Myocyte (in vitro differentiated cells): Measurements from ENCODE around the gene FNBP1. TPM values are rescaled to one million over a fixed set of nuclear protein-coding genes. Genes with fewer than 3 reads are reported as not detected.

Experiments
- DNase-seq: peaks from one replicate; pipeline ENCODE4 v3.0.0-alpha.2; 2012; ENCODE audit warnings: low read depth
- polyA plus RNA-seq: library from polyadenylated mRNA; unstranded; fragments of >200 nt; gene quantifications from one replicate; pipeline ENCODE4 v1.2.1, GENCODE V29; 2012; ENCODE audit warnings: missing spikeins
- total RNA-seq: library from RNA; depleted of rRNA; stranded (reverse); fragments of >200 nt; gene quantifications from 2 replicates; pipeline ENCODE4 v1.2.3, GENCODE V29; 2014

FNBP1 gene
- total RNA-seq: 18.2 and 25.3 TPM in 2 replicates
- polyA plus RNA-seq: 19.2 TPM

DNA sequence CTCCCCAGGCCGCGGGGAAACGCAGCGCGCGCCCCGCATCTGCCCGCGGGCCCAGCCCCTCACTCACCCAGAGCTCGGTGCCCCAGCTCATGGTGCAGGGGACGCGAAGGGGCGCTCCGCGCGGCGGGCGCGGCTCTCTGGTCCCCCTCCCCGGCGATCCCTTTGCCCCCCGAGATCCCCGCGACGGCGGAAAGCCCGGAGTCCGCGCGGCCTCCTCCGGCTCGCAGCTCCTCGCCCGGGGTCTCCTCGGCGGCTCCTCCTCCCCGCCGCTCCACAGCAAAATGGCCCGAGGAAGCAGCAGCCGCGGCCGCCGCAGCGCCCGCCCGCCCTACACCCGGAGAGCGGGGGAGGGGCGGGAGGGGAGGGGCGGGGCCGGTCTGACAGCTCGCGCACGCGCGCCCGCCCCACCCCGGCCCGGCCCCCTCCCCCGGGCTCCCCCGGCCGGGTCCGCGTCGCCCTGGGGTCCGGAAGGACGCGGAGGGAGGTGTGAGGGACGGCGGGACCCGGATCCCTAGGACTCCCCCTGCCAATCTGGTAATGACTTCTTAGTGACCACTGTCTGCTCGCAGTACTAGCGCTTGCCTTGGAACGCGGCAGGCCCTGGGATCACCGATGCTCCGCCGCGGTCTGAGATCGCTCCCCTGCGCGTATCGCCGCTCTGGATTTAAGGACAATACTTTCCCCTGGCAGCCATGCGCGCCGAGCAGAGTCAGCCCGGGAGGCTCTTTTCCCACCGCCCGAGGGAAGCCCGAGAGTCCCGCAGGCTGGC is at the start of gene FNBP1:
Gene FNBP1, minus strand, starts transcription at position 305 of the 769 bp plus-strand sequence. Its CDS starts 214 bp downstream, at position 91.
- DNase-seq: peak; percentile 82

DNA sequence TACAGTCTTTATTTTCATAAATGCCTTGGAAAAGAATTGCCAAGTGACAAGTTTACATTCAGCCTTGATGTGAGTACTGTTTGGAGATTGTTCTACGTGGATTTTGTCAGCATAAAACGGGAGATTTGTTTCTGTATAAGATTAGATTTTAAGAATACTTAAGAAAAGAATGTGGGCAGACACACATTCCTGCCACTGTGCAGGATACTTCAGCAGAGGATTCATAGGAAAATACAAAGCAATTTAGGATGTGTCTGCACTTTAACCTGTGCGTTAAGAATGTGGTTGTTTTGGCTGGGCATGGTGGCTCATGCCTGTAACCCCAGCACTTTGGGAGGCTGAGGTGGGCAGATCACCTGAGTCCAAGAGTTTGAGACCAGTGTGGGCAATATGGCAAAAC is 47.9 kb upstream of the FNBP1 start:
- DNase-seq: no peak

DNA sequence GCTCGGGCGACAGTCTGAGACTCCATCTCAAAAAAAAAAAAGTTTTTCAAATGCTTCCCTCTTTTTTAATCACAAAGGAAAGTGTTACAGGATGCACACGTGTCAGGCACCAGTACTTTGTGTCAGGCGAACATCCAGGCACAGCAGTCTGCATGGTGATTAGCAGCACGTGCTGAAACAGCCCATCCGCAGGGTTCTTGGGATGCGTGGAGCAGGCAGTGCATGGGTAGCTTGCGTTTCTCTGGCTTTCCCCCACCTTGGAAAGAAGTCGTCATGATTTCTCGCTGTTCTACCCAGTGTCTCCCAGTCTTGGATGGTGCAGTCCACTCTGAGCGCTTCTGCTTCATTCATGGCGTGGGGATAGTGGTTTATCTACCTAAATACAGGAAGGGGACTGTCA is 46.2 kb upstream of the FNBP1 start:
- no peak for DNase-seq

DNA sequence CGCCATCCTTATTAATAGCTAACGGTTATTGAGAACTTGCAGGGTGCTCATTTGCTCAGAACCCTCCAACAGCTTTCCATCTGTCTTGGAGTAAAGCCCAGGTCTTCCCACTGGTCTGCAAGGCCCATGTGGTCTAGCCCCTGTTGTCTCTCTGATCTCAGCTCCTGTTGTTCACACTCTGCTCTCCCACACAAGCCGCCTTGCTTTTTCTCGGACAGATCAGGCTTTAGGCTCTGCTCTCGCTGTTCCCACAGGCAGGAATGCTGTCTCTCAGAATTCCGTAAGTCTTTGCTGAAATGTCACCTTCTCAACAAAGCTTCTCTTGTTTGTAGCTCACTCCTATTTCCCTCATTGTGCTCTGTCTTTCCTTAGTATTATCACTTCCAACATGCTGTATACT is 45.1 kb upstream of the FNBP1 start:
- no peak for DNase-seq

DNA sequence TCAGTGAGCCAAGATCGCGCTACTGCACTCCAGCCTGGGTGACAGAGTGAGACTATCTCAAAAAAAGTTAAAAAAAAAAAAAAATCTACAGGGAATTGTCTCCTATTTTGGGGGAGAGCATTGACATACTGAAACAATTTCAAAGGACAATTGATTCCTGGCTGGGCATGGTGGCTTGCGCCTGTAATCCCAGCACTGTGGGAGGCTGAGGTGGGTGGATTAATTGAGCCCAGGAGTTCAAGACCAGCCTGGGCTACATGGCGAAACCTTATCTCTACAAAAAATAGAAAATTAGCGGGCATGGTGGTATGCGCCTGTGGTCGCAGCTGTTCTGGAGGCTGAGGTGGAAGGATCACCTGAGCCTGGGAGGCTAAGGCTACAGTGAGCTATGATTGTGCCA is 41.3 kb upstream of the FNBP1 start:
- peak; percentile 18 for DNase-seq

DNA sequence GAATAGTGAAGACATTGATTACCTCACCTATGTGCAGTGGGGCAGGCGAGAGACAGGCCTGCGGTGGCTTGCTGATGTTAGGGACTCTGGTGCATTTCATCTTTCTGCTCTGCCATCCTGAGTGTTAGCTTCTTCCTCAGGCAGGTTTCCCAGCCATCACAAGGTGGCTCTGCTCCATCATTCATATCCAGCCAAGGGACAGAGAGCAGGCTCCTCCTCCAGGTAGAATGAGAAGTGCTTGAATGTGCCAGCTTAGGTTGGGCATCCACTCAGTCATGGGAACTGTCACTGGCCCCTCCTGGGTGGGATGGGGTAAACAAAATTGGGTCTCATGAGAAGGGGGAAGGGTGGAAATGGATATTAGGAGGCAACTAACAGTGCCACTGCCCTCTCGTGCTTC is 35.6 kb upstream of the FNBP1 start:
- DNase-seq: no peak

DNA sequence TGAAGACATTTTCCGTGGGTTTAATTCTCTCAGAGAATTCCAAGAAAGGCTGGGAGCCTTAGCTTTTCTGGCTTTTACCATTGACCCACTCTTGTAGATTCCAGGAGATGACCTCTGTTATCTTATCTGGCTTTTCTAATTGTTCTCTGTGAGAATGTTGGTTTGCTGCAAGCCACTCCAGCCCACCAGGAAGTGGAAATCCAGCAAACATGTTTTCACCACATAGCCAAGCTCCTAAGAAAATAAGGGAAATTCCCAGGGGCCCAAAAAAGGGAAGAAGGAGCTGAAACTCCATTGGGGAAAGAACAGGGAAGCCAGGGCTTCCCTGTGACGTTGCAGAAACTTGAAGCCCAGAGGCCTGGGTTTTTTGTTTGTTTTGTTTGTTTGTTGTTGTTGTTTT is 30.4 kb upstream of the FNBP1 start:
- peak; percentile 33 for DNase-seq

DNA sequence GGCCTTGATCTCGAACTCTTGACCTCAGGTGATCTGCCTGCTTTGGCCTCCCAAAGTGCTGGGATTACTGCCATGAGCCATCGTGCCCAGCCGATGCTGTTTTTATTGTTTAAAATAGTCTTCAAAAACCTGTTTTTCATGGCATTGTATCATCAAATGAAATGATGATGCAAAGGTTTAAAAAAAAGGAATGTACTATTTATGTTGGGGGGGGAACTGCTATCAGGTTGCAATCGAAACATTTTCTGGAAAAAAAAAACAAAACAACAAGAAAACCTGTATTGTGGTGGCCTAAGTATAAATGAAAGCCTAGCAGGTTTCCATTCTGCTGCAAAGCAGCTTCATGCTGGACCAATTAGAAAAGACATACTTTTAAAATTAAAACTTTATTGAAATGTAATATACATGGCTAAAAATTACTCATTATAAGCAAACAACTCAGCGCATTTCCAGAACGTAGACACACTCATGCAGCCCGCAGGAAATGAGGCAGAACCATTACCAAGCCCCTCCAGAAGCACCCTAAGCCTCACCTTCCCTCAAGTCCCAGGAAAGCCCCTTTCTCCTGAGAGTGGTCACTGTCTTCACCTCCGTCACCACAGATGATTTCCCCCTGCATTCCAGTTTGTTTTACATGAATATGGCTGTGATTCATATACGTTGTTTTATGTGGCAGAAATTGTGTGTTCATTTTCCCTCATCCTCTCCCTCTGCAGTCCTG is 29.7 kb upstream of the FNBP1 start:
- DNase-seq: no peak

DNA sequence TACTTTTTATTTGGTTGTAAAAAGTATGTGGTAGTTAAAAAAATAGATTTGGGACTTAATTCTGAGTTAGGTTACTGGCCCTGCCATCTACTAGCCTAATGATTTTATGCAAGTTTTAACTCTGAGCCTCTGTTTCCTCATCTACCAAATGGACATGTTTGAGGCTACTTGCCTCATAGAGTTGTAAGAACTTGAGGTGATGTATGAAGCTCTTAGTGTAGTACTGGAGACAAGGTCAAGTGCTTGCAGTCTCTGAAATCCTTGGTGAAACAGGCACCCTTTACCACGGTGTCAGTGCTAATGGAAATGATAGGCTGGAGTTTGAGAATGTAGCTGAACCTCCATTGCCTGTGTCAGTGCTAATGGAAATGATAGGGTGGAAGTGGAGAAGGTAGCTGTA is 26.1 kb upstream of the FNBP1 start:
- DNase-seq: no peak

DNA sequence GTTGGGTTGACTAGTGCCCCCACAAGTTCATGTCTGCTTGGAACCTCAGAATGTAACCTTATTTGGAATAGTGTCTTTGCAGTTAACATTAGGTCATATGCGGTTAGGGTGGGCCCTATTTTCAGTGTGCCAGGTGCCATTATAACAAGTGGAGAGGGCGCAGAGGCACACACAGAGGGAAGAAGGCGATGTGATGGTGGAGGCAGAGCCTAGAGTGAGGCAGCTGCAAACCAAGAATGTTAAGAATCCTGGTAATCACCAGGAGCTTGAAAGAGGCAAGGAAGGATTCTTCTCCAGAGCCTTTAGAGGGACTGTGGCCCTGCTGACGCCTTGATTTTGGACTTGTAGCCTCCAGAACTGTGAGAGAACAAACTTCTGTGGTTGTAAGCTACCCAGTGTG is 21.6 kb upstream of the FNBP1 start:
- DNase-seq: peak; percentile 52

DNA sequence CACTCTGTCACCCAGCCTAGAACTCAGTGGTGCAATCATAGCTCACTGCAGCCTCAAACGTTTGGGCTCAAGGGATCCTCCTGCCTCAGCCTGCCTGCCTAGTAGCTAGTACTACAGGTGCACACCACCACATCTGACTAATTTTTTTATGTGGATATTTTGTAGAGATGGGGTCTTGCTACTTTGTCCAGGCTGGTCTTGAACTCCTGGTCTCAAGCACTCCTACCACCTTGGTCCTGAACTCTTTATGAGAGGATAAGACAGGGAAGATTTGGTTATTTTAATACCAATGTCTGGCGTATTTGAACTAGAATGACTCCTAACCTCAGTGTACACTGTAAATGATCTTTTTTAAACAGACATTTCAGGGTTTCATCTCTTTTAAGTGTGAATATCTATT is 19.8 kb upstream of the FNBP1 start:
- DNase-seq: no peak

DNA sequence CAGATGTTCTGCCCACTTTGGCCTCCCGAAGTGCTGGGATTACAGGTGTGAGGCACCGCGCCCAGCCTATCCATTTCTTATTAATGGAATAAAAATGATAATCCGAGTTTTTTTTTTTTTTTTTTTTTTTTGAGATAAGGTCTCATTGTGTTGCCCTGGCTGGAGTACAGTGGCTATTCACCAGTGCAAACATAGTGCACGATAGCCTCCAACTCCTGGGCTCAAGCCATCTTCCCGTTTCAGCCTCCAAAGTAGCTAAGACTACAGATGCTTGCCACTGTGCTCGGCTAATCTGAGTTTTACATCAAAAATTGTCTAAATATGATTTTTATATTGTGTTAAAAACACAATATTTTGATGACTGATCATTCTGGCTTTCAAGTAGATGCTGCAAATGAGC is 17.3 kb upstream of the FNBP1 start:
- no peak for DNase-seq

DNA sequence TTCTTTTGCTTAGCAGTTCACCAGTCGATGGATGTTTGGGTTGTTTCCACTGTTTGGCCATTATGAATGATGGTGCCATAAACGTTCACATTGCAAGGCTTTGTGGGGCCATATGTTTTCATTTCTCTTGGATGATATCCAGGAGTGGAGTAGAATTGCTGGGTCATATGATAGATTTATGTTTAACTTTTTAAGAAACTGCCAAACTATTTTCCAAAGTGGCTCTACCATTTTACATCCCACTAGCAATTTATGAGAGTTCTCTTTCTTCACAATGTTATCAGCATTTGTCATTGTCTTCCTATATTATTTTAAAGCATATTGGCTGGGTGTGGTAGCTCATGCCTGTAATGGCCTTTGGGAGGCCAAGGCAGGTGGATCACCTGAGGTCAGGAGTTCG is 15.9 kb upstream of the FNBP1 start:
- DNase-seq: no peak

DNA sequence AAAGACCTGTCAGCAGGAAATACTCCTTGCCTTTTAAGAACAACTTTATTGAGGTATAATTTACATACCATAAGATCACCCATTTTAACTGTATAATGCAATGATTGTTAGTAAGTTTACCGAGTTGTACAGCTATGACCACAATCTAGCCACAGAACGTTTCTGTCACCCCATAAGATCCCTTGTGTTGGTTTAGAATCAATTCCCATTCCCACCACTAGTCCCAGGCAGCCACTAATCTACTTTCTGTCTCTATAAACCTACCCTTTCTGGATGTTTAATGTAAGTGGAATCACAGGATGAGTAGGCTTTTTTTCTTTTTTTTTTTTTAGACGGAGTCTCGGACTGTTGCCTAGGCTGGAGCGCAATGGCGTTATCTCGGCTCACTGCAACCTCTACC is 15.2 kb upstream of the FNBP1 start:
- DNase-seq: no peak

DNA sequence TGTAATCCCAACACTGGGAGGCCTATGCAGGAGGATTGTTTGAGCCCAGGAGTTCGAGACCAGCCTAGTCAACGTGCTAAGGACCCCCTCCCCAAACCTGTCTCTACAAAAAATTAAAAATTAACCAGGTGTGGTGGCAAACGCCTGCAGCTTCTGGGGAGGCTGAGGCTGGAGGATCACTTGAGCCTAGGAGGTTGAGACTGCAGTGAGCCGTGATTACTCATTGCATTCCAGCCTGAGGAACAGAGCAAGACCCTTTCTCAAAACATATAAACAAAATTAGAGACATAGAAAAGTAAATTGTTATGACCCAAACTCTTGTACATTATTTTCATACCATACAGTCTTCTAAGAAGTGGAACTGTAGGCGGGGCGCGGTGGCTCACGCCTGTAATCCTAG is 11.8 kb upstream of the FNBP1 start:
- DNase-seq: no peak

DNA sequence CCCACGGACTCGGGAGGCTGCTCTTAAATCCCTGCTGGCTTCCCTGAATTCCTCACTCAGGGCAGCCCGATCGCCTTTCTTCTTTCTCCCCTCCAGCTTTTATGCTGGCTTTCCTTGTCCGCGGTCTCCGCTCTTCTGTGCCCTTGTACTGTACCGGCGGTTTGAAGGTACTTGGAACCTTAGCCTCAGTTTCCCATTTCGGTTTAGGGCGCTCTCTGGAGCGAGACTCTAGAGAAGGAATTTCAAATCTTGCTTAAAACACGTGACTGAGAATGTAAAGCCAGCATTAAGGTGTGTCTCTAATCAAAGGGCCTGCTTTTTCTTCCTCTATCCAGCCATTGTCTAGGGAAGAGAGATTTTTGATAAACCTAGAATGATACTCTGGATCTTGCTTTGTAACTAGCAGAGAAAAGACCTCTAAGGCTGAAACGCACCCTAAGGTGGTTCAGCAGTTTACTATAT is 11.4 kb upstream of the FNBP1 start:
- no peak for DNase-seq

DNA sequence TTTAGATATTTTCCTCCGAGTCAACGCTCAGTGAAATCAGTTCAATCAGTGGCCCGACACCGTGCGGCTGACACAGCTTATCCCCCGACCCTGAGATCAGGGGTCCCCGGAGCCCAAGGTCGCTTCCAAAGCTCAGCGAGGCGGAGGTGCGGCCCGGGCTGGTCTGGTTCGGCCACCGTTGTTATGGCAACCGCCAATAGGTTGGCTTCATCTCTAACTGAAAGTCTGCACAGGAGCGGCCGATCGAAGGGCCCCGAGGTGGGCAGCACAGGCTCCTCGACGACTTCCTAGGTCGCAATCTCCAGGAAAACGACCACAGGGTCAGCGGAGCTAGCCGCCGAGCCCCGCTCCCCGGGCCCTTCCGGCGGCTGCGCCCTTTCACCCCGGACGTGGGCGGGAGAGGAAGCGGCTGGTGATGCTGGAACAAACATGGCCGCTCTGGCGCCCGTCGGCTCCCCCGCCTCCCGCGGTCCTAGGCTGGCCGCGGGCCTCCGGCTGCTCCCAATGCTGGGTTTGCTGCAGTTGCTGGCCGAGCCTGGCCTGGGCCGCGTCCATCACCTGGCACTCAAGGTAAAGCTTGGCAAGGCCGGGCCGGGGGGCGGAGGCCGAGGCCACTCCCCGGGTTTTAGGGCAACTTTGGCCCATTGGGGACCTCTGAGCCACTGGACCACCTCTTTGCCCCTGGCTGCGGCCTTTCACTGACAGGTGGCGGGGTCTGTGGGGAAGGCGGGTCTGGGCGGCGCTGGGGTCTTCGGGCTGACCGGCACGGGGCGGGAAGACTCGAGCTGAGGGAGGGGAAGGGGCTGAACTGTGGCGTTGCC is 10.7 kb upstream of the FNBP1 start, which contains the start of gene GPR107:
Gene GPR107, plus strand, starts transcription at position 403 of the 821 bp plus-strand sequence. Its CDS starts 27 bp downstream, at position 430.
- peak; percentile 81 for DNase-seq

DNA sequence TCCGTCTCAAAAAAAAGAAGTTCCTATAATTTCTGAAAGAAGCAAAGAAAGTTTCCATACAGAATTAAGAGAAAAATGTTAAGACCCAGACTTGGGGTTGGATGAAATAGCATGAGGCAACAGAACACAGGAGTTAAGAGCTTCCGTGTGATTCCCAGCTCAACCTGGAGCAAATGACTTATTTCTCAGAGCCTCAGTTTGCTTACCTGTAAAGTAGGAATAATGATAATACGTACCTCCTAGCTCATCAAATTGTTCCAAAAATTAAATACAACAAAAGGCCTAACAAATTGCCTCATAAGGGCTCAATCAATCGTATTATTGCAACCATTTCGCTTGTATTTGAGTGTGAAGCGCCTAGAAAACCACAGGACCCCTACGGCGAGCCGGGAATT is 10.1 kb upstream of the FNBP1 start:
- DNase-seq: no peak

DNA sequence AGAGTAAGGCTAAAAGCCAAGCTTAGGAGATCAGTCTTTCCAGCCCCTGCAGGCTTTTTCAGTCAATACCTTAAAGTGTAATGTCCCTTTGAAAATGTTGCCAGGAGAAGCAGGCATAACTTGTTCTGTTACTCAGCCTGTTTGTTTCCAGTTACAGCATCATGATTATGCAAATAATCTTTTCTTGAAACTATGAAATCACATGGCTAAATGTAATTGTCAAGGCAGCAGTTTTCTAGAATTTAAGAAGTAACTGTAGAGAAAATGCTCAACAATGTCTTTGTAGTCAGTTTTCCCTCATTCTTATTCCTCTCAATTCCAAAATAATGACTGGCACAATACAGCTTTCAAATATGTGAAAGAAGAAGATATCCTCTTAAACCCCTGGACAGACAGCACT is 8.9 kb upstream of the FNBP1 start:
- no peak for DNase-seq

DNA sequence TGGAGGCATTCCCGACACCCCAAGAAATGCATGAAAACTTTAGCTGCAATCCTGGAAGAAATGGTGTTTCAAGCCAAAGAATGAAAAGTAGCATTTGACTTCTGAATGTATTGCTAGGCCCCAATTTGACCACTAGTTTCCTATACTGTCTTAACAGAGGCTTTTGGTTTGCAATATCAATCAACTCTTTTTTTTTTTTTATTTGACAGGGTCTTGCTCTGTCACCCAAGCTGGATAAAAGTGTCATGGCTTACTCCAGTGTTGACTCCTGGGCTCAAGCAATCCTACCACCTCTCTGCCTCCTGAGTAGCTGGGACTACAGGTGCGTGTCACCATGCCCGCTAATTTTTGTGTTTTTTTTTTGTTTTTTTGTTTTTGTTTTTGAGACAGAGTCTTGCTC is 7.5 kb upstream of the FNBP1 start:
- DNase-seq: no peak

DNA sequence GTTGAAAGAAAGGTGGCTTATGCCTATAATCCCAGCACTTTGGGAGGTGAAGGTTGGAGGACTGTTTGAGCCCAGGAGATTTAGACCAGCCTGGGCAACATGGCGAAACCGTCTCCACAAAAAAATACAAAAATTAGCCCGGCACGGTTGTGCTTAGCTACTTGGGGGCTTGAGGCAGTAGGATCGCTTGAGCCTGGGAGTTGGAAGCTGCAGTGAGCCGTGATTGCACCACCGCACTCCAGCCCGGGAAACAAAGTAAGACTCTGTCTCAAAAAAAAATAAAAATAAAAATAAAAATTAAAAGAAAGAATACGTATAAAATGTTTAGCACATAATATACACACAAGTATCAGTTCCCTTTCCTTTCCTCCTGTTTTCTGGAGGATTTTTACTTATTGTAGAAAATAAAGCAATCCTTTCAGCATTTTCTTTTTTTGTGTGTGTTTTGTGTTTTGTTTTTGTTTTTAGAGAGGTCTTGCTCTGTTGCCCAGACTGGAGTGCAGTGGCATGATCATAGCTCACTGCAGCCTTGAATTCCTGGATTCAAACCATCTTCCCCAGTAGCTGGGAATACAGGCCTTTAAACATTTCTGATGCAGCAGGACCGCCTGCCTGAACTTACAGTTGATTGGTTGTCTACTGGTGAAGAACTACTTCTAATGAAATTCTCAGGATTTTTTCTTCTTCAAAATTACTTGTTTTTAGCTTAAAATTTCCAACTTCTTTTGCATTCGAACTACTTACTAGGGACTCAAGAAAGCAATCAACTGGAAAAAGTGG is 6.6 kb upstream of the FNBP1 start:
- no peak for DNase-seq
